ENCODE results near the gene MPRIP. TPM values are rescaled to one million over a fixed set of nuclear protein-coding genes. Genes with fewer than 3 reads are reported as not detected.

MPRIP gene
- total RNA-seq, 1 experiment from 2014 or later = 143 TPM

DNA sequence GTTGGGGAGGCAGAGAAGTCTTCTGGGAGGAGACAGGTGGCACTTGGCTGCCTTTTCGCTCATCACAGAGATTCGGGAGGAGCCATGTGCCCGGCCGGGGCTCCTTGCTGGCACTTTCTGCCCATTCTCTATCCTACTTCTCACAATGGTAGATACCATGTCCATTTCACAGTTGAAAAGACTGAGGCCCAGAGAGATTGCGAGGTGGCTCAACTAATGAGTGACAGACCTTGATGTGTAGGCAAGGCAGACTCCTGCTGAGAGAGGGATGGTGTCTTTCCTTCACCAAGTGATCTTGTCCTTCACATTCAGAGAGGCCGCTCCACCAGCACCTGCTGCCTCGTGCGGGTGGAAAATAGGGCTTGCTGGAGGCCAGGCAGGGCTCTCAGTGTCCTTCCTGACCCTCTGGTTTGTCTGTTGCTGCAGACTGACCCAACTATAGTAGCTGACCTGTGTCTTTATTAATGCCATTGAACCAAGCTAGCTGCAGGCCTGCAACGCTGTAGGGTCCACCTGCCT lies 42.1 kb downstream of the MPRIP start:
- peaks cover 2% of the 10 kb centered on the region for H3K36me3 ChIP-seq
- no peak for DNase-seq
- H3K27me3 ChIP-seq = no peaks in the 10 kb centered on the region
- H3K9me3 ChIP-seq = no peaks in the 10 kb centered on the region
- H3K4me3 ChIP-seq = no peak overlapping the region

GRCh38 chr17:17084941-17085340 lies 42.7 kb downstream of the MPRIP start:
- Histone ChIP-seq H3K4me3 (no peak overlapping the region), H3K9me3 (no peaks in the 10 kb centered on the region), H3K27me3 (no peaks in the 10 kb centered on the region), H3K36me3 (peaks cover 2% of the 10 kb centered on the region)
- no peak for DNase-seq

DNA sequence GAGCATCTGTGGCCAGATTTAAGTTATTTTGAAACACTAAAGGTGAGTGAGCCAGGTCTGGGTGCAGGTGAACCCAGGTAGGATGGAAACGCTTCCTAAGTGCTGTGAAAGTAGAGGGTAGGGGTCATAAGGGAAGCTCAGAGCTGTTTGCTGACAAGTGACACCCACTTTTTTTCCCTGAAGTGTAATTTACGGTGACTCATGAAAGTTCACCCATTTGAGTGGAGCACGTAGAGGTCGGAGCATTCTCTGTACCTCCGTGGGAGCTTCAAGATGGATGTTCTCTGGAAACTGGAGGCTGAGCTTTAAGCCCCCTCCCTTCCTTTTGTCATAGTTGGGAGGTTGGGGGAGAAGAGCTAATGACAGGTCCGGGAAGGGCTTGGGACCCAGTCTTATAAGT lies 44.3 kb downstream of the MPRIP start:
- H3K4me3 ChIP-seq = no peak overlapping the region
- DNase-seq = no peak
- H3K36me3 ChIP-seq = peaks cover 2% of the 10 kb centered on the region
- H3K9me3 ChIP-seq = no peaks in the 10 kb centered on the region
- H3K27me3 ChIP-seq = no peaks in the 10 kb centered on the region

GRCh38 chr17:17087424-17088015 lies 45.3 kb downstream of the MPRIP start:
- Histone ChIP-seq H3K36me3 (peaks cover 2% of the 10 kb centered on the region), H3K27me3 (no peaks in the 10 kb centered on the region), H3K9me3 (no peaks in the 10 kb centered on the region), H3K4me3 (no peak overlapping the region)
- no peak for DNase-seq

DNA sequence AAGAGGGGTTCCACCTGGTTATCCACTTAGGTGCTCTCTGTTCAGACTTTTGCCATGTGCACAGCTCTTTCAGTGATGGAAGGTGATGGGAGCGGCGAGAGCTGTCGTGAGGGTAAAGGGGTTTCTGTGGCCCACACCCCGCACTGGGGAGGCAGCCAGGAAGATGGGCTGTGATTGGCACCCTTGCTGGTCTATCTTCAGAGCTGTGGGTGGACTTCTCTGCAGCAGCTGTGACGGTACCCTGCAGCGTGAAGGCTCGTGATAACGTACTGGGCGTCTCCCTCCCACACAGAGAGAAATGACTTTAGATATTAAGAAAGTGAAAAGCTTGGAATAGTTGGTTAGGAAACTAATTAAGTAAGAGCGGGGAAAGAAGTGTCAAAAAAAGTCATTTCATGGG lies 45.8 kb downstream of the MPRIP start:
- H3K9me3 ChIP-seq = no peaks in the 10 kb centered on the region
- no peak for DNase-seq
- H3K4me3 ChIP-seq = no peak overlapping the region
- peaks cover 2% of the 10 kb centered on the region for H3K36me3 ChIP-seq
- no peaks in the 10 kb centered on the region for H3K27me3 ChIP-seq

DNA sequence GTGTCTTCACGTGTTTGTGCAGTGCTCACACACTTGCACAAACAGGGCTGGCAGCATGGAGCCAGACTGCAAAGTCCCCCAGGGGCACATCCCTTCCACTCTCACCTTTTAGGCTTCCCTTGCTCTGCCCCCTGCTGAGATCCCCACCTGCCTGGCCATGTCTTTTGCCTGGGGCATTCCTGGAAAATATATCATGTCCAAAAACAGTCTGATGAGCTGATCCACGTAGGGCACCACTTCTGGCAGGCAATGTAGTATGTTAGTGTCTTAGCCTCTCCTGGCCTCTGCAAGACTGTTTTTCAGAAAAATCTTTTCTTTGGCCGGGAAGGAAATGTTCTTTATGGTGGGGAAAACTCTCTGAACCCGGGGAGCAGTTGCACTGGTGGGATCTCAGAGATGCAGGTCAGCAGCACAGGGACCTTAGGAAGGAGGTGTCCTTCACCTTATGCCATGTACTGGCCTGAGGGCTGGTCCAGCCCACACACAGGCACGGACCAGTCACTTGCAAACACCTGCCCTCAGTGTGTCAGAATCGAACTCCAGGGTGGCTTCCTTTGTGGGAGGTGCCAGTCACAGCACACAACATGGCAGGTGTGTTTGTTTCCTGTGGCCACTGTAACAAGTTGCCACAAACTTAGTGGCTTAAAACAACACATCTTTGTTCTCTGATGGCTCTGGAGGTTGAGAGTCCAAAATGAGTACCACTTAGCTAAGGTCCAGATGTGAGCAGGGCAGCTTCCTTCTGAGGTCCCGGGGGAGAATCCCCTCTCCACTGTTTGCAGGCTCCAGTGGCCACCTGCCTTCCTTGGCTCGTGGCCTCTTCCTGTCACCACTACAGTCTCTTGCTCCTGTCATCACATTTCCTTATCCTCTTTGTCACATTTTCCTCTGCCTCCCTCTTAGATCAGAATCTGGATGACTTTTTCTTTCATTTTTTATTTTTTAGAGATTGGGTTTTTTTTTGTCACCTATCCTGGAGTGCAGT lies 46.6 kb downstream of the MPRIP start:
- Histone ChIP-seq H3K36me3 (peaks cover 2% of the 10 kb centered on the region), H3K9me3 (no peaks in the 10 kb centered on the region), H3K27me3 (no peaks in the 10 kb centered on the region), H3K4me3 (no peak overlapping the region)
- DNase-seq = no peak

- DNase-seq = no peak
- Histone ChIP-seq H3K27me3 (no peaks in the 10 kb centered on the region), H3K36me3 (peaks cover 2% of the 10 kb centered on the region), H3K4me3 (no peak overlapping the region), H3K9me3 (no peaks in the 10 kb centered on the region)
Measured at GRCh38 chr17:17089796-17090641, 47.8 kb downstream of the MPRIP start.

DNA sequence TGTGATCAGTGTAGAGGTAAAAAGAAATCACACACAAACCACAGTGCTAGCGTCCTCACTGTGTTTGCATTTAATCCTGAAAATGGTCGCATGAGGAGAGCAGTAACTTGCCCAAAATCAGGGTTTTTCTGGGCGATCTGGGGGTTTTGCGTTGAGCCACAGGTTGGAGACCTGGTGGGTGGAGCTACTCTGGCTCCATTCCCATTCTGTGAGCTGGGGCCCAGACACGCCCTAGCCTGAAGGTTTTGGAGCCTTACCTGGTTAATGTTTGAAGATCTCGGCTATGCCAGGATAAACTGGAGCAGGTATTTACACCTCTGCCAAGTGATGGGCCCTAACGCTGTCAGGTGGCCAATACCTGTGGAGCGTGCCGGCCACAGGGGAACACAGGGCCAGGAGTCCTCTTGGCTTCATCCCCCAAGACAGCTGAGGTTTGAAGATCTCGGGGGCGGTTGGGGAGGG lies 48.4 kb downstream of the MPRIP start:
- no peaks in the 10 kb centered on the region for H3K27me3 ChIP-seq
- H3K9me3 ChIP-seq = no peaks in the 10 kb centered on the region
- H3K4me3 ChIP-seq = no peak overlapping the region
- DNase-seq = no peak
- H3K36me3 ChIP-seq = no peaks in the 10 kb centered on the region; the same call in 1 of the 2 replicates

DNA sequence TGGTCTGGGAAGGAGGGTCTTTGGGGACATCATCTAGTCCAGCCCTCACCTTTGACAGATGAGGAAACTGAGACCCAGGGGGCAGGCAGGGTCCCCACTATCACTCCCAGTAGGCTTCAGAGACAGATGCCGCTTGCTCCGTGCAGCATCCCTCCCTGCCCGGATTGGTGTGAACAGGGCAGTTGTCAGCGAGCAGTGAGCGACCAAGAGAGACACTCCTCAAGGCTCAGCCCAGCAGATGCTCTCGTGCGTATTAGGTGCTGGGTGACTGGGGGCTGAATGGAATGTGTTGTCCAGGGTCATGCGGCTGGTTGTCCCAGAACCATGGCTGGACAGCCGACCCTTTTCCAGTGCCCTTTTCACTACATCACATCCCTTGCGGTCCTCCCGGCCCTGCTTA lies 49.0 kb downstream of the MPRIP start:
- no peaks in the 10 kb centered on the region for H3K9me3 ChIP-seq
- no peaks in the 10 kb centered on the region for H3K27me3 ChIP-seq
- DNase-seq = no peak
- H3K36me3 ChIP-seq = no peaks in the 10 kb centered on the region; the same call in 1 of the 2 replicates
- no peak overlapping the region for H3K4me3 ChIP-seq

DNA sequence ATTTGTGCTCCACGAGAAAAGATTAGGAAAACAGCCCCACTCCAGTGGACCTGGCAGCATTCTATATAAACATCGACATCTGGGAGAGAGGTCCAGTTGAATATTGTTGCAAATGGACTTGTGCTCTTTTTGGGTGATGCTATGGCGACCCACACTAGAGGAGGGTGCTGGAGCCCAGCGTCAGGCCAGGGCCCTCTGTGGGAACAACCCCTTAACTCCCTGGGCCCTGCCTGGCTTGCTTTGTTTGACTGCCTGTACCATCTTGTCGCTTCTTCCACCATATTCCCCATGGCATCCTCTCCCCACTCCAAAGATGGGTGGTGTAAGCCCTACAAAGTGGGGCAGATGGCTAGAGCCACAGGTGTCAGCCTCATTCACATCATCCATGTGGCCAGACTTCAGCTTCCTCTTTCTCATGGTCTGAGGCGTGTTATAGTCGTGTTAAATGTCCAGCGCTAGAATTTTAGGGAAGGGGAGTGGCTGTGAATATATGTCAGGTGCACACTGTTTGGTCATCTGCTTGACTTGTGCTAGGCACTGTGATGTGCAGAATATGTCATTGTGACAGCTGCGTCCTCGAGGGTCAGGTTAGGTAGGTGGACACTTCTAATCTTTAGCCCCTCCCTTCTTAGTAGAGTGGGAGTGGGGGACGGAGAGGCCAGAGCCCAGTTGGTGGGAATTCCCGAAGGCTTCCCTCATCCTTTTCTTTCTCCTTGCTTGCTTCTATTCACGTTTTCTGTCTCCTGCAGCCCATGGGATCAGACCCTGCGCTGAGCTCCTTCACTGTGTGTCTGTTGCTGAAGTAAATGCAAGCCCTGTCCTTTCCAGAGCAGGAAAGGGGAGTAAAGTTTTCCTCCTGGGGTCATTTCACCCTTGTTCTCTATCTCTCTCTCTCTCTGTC lies 49.8 kb downstream of the MPRIP start:
- Histone ChIP-seq H3K4me3 (no peak overlapping the region), H3K9me3 (no peaks in the 10 kb centered on the region), H3K27me3 (no peaks in the 10 kb centered on the region), H3K36me3 (peaks cover 5% of the 10 kb centered on the region; the same call in 1 of the 2 replicates)
- no peak for DNase-seq

DNA sequence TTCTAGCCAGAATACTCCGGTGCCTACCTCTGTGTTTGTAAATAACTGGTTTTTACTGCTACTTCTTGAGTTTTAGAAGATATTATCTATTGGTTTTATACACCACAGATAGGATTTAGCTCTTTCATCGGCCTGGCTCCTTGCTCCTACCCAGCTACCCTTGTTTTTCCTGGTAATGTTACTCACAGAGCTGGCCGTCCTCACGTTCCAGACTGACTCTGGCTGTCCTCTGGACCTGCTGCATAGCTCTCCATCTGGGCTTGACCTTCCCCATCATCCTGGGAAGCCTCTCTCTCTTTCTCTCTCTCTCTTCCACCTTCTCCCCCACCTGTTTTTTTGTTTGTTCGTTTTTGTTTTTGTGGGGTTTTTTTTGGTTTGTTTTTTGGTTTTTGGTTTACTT lies 51.5 kb downstream of the MPRIP start:
- no peak for DNase-seq

DNA sequence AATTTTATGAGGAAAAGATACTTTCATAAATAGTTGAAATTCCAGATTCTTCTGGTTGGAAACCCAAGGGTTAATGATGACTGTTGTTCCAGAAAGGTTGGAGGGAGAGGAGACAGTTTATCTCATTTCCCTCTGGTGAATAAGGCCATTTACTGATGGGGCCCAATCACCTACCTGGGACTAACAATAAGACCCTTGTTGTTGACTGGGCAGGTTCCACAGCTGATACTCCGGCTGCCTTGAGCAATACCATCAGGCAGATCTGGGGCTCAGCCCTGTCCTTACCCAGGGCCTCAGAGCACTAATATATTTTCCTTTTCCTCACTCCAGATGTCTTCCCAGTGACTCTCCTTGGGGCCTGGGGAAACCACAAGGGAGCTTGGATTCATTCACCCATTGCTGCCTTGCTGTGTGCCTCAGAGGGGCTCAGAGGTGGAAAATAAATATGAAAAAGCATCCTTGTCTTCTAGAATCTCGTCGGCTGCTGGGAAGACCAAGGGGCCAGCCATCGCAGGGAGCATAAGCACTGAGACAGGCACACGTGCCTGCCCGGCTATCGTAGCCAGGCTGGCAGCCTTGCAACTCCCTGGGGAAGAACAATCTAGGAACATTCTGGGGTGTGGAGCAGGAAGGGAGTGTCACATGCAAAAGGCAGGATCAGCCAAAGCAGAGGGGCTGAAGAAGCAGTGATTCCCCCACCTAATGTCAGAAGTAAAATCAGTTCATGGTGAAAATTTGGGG lies 54.4 kb downstream of the MPRIP start:
- Histone ChIP-seq H3K4me3 (no peak overlapping the region), H3K36me3 (0 out of 2 replicates have a peak, but pooled peaks cover 5% of the 10 kb centered on the region), H3K27me3 (no peaks in the 10 kb centered on the region), H3K9me3 (no peaks in the 10 kb centered on the region)
- DNase-seq = no peak

More for the DNA sequence above, 51.5 kb downstream of the MPRIP start:
- 0 out of 2 replicates have a peak, but pooled peaks cover 5% of the 10 kb centered on the region for H3K36me3 ChIP-seq
- no peak overlapping the region for H3K4me3 ChIP-seq
- H3K27me3 ChIP-seq = no peaks in the 10 kb centered on the region
- no peaks in the 10 kb centered on the region for H3K9me3 ChIP-seq

- peaks cover 5% of the 10 kb centered on the region; the same call in 1 of the 2 replicates for H3K36me3 ChIP-seq
- no peaks in the 10 kb centered on the region for H3K27me3 ChIP-seq
- no peak overlapping the region for H3K4me3 ChIP-seq
- DNase-seq = no peak
- H3K9me3 ChIP-seq = no peaks in the 10 kb centered on the region
Measured at GRCh38 chr17:17097763-17098345, 55.6 kb downstream of the MPRIP start.

- H3K4me3 ChIP-seq = no peak overlapping the region
- no peaks in the 10 kb centered on the region for H3K9me3 ChIP-seq
- DNase-seq = no peak
- peaks cover 5% of the 10 kb centered on the region; the same call in 1 of the 2 replicates for H3K36me3 ChIP-seq
- no peaks in the 10 kb centered on the region for H3K27me3 ChIP-seq
Measured at GRCh38 chr17:17098551-17099179, 56.4 kb downstream of the MPRIP start.

Measured in MG63 (cell line).